SKM-1 treated with dmso at 0.1 percent for 144 hours (cell line): ENCODE results near the gene CAMTA1.
"Not testable (repeated sequence)": the region's sequence is repeated elsewhere in the genome, so short reads cannot be mapped to it uniquely, and the experiment has no call there.

Experiments used
- DNase-seq: peaks from one replicate; lab custom pipeline; 2025; ENCODE audit not compliant: unreplicated experiment; lab: John Stamatoyannopoulos, UW

Gene CAMTA1

GRCh38 chr1:7378346-7379130 lies 593.3 kb downstream of the CAMTA1 start:
- DNase-seq, result no peak

GRCh38 chr1:7379441-7379971 lies 594.3 kb downstream of the CAMTA1 start:
- no peak for DNase-seq

- DNase-seq, result not testable (repeated sequence)
These were observed 594.8 kb downstream of the CAMTA1 start for GRCh38 chr1:7380068-7380467.

DNA sequence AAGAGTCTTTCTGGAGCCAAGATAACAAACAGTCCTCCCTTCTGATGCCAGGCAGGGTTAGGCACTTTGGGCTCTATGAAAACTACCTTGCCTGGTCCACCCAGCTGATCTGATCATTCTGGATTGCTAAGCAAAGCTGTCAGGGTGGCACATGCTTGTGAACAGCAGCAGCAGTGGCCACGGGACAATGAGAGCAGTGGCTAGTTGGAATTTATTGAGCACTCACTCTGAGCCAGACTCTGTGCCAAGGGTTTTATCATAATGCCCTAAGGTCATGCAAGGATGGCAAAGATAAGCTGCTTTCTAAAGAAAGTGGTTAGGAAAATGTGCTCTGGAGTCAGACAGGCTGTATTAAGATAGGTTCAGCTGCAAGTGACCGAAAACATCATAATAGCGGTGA lies 595.5 kb downstream of the CAMTA1 start:
- DNase-seq, result no peak

DNA sequence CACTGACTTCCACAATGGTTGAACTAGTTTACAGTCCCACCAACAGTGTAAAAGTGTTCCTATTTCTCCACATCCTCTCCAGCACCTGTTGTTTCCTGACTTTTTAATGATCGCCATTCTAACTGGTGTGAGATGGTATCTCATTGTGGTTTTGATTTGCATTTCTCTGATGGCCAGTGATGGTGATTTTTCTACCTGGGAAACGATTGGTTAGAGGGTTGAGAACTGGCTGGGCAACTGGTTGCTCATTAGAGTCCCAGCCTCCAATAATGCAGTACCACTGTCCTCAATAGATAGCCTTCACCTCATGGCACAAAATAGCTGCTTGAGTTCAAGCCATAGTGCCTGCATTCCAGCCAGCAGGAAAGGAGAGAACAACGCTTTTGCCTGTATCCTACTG lies 596.5 kb downstream of the CAMTA1 start:
- not testable (repeated sequence) for DNase-seq

- DNase-seq, result no peak
These were observed 597.7 kb downstream of the CAMTA1 start for GRCh38 chr1:7382971-7383370.

GRCh38 chr1:7383671-7384520 lies 598.6 kb downstream of the CAMTA1 start:
- no peak for DNase-seq

GRCh38 chr1:7384679-7385078 lies 599.4 kb downstream of the CAMTA1 start:
- DNase-seq, result no peak

GRCh38 chr1:7385471-7386225 lies 600.4 kb downstream of the CAMTA1 start:
- DNase-seq, result no peak

GRCh38 chr1:7386226-7387052 lies 601.2 kb downstream of the CAMTA1 start:
- DNase-seq, result no peak

DNA sequence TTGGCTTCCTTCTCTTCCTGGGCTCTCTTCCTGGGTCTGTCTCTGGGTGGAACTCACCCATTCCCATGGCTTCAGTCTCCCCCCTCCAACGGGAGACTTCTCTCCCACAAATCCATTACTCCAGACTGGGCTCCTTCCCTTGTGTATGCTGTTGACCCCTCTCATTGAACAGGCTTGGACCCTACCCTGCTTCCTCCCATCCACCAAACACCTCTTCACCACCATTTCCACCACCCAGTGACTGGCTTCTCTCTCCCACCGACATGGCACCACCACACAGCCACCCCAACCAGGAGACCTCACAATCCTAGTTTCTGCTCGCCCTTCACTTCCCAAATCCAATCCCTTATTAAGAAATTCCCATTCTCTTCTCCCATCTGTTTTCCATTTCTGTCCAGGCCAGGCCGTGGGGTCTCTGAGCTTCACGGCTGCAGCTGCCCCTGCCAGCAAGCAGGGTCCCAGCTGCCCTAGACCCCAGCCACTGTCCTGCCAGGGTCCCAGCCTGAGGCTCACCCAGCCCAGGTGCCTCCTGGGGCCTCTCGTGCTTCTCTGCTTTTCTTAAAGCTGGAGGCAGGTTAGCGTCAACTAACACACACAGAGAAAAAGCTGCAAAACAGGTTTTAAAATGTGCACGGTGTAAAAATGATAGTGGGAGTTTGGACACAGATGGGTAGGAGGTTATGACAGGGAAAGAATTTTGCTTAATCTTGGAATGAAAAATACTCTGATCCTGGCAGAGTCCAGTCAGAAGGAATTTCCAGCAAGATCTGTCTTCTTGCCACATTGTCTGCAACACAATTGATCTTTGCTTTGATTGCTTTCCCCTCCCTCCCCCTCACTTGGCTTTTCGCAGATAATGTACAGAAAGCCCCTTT lies 602.0 kb downstream of the CAMTA1 start:
- no peak for DNase-seq

DNA sequence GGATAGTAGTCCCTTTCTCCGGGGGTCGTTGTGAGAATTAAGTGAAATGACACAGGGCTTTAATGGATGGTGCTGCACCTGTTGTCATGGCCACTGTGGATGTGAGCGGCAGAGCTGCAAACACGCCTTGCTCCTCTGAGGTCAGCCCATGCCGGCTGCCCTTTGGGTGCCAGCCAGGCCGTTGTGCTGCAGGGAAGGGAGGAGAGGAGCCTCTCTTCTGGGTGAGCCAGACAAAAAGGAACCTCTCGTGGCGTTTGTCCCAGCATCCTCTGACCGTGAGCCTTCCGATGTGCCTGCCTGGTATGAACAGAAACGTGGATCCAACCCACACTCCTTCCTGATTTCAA lies 602.9 kb downstream of the CAMTA1 start:
- no peak for DNase-seq

GRCh38 chr1:7388488-7389185 lies 603.4 kb downstream of the CAMTA1 start:
- DNase-seq, result no peak

- DNase-seq, result no peak
These were observed 604.1 kb downstream of the CAMTA1 start for GRCh38 chr1:7389201-7389905.

- DNase-seq, result no peak
These were observed 604.8 kb downstream of the CAMTA1 start for GRCh38 chr1:7389906-7390603.

- no peak for DNase-seq
These were observed 605.3 kb downstream of the CAMTA1 start for GRCh38 chr1:7390604-7391000.

- DNase-seq, result no peak
These were observed 607.9 kb downstream of the CAMTA1 start for GRCh38 chr1:7393136-7393535.

GRCh38 chr1:7395251-7395650 lies 610.0 kb downstream of the CAMTA1 start:
- DNase-seq, result no peak
